HG03108 (cell line): ENCODE results near the gene ZBTB20.

Source experiments
- ATAC-seq: cut with Tn5 transposase; IDR thresholded peaks from one replicate; pipeline ENCODE4 v1.9.1; 2021; ENCODE audit warnings: moderate library complexity; ENCODE audit not compliant: unreplicated experiment

ZBTB20 gene

DNA sequence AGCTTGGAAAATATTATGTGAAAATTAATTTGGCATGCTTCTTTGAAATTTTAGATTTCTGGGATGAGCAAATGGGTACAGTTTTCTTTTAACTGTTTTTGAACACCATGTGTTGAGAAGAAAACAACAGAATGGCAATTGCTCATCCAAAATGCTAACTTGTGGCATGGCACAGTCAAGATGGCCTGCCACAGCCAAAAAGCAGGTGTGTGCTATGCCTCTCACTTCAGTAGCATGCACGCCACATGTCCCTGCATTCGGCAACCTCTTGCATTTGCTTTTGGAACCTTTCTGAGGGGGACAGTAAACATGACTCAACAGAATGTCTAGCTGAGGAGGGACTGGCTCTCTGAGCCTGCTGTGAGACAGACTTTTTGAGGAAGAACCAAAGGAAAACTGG, 714.8 kb downstream of the ZBTB20 start:
- ATAC-seq = no peak

- peak; percentile 58 for ATAC-seq
These were observed 719.0 kb downstream of the ZBTB20 start for GRCh38 chr3:114428044-114428595.

DNA sequence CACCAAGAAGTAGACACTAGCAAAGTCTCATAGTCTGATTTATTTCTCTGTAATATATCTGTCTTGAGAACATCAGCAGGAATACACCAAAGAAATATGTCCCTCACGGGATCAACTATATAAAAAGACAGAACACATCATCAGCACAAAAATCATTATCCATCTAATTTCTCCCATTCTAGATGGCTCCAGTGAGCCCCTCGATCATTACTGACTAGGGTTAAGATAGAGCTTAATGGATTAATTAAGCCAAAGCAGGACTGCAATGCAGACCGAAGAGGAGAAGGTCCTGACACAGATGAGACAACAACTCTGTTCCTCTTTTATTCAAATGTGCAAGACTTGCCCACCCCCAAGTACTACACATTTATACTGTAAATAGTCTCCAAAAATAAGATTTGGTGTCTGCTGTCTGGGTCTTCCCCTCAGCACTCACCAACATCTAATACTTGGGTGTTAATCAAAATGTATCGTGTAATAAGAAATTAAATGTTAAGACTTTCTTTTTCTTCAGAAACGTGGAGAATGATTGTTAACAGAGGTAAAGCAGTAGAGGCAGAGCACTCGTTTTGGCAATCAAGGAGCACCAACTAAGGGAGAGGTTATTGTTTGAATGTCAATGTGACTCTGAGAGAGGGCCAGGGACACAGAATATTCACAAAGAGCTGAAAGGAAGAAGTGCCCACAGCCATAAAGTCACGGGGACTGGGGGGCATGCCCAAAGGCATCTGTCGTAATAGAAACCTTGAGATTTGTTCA, 719.6 kb downstream of the ZBTB20 start:
- ATAC-seq = peak; percentile 11

DNA sequence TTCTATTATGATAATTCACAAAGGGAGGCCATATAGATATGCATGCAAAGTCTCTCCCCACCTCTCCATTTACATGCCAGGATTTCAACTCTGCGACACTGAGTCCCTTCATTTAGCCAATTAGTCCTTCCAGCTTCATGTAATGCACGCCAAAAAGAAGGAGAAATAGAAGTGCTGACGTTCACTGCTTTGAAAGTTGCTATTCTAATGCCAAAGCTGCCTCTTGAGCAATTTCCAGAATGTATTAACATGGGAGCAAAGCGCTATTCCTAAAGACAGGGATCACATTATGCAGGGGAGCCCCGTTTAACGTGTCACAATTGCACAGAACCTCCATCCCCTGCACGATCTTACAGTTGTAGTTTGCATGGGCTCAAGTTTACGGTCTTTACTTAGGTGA, 722.8 kb downstream of the ZBTB20 start:
- ATAC-seq = no peak

DNA sequence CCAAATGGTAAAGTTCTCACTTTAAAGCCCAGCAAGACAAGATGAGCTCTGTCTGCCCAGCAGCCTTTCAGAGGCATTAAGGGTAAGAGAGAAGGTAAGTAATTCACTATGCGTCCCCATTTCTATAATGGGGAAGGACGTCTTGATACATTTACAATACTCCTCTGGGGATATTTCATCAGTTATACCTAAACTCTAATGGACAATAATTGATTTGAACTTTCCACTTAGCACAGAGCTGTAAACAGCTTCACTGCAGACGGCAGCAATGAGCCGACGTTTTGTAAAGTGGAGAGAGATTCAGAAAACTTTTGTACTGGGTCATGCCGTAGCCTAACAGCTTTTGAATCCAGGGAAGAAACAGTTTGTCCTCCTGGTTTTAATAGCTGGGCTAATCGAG, 725.9 kb downstream of the ZBTB20 start:
- ATAC-seq = no peak

GRCh38 chr3:114420072-114420471, 727.0 kb downstream of the ZBTB20 start:
- ATAC-seq = no peak

- ATAC-seq = peak; percentile 49
These were observed 728.2 kb downstream of the ZBTB20 start for GRCh38 chr3:114418724-114419543.

DNA sequence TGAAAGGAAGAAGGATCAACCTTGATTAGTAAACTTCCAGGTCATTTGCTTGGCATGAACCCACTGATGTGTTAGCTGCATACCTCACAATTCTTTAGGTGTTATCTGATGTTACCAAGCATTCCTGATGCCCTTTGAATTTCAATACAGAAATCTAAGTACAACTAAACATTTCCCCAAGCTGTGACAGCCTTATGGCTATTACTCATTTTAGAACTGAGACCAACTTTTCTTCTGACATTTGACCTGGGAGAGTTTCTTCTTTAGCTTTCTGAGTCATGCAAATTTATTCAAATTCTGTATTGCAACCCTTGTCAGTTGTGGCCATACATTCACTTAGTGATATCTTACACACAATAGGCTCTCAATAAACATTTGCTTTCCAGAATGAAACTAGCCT, 729.0 kb downstream of the ZBTB20 start:
- peak; percentile 56 for ATAC-seq

DNA sequence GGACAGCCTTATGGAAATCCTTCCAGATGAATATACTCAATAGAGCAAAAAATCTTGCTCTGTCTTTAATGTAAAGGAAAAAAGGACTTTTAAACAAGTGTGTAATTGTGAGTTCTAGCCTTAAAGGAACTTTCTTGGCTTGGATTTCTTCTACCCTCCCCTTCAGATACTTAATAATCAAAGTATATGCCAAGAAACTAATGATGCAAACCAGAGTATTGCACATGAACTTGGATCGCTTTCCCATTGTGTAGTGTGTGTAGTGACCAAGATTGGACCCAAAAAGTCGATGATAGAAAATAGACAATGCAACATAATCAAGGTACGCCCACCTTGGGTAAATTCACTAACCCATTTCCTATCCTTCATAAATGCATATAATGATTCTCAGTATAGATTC, 729.4 kb downstream of the ZBTB20 start:
- peak; percentile 21 for ATAC-seq

GRCh38 chr3:114417265-114417664, 729.8 kb downstream of the ZBTB20 start:
- no peak for ATAC-seq

DNA sequence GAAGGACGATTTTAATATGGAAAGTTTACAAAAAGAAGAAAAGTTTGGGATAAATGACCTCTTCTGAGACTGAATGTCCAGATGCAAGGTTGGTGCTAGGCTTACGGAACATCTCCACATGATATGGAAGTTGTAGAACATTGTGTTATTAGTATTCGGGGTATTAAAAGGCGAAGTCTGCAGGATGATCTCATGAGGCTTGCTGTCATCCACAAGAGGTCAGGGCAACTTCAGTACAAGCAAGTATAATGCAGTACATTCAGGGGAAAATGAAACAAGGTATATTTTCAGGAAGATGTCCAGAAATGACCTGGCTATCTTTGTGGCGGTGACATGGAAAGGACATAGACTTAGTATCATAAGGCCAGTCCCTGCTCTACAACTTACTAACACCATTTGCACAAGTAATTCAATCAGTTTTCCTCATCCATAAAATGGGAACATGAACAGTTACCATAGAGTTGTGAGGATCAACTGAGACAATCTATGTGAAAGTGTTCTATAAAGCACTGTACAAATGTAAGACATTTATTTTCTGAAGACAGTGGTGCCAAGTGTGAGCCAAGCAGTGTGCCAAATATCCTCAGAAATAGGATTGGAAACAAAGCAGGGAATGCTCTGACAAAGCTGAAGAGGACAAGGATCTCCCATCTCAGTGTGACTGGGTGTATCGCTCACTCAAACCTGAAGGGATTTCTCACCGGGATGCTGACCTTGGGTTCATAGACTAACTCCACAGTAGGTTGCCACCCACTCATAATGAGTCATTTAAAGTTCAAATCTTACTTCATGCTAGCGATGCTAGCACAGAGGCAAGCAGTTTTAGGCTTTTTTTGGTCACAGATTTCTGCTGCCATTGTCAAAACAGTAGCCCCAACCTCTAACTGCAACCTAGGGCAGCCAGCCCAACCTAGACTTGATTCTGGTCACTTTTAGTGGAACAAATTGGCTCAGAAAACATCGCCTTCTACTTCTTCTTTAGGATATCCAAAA, 735.0 kb downstream of the ZBTB20 start:
- ATAC-seq = peak; percentile 43

- no peak for ATAC-seq
These were observed 735.9 kb downstream of the ZBTB20 start for GRCh38 chr3:114411190-114411668.

- ATAC-seq = no peak
These were observed 738.1 kb downstream of the ZBTB20 start for GRCh38 chr3:114408736-114409670.

- no peak for ATAC-seq
These were observed 740.2 kb downstream of the ZBTB20 start for GRCh38 chr3:114406922-114407321.

GRCh38 chr3:114406286-114406685, 740.8 kb downstream of the ZBTB20 start:
- no peak for ATAC-seq

DNA sequence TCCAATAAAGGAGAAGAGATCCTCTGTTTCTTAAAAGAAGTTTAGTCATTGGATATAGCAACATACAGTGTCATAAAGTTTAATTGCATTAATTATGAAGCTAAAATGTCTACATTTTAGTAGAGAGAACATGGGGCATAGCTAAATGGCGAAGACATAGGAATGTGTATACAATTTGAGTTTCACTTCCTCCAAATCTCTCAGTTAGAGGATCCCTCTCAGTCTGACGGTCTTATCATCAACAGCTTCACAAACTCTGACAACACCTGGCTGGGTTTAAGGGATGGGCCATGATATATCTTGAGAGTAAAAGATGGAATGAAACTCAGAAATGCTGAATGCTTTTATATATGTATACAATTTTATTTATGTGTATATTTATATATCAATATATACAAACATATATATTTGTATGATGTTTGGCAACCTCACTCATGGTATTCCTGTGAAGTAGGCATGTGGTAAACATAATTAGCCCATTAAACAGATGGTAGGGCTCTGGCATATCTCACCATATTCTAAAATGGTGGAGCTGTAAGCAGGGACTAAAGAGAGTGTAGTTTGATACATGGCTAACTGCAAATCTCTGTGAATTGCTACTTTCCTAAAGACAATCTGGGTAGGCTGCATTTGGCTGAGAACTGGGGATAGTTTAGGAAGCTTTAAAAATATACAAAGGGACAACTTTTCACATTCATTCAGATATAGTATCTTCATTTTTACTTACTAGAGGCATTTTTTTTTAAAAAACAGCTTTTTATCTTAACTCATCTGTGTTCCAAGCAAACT, 741.7 kb downstream of the ZBTB20 start:
- no peak for ATAC-seq

- ATAC-seq = no peak
These were observed 742.5 kb downstream of the ZBTB20 start for GRCh38 chr3:114404590-114404989.

DNA sequence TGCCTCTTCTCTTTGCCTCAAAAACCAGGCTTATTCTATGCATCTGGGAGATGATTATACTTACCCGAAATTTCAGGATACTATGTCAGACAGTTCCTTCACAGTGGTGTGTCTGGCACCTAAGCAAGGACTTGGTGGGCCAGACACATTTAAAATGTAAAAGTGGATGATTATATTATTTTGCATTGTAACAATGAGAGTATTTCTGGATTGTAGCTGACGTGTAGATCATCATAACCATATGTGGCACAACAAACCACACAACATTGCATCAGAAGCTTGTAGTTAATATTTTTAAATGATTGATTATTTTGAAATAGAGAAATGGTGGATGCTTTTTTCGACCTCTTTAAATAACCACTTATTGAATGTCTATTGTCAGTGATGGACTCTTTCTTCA, 744.2 kb downstream of the ZBTB20 start:
- ATAC-seq = no peak

GRCh38 chr3:114401346-114401745, 745.7 kb downstream of the ZBTB20 start:
- no peak for ATAC-seq
